ENCODE data around the gene PDZK1.
"Not testable (repeated sequence)": the region's sequence is repeated elsewhere in the genome, so short reads cannot be mapped to it uniquely, and the experiment has no call there.

PDZK1 gene

DNA sequence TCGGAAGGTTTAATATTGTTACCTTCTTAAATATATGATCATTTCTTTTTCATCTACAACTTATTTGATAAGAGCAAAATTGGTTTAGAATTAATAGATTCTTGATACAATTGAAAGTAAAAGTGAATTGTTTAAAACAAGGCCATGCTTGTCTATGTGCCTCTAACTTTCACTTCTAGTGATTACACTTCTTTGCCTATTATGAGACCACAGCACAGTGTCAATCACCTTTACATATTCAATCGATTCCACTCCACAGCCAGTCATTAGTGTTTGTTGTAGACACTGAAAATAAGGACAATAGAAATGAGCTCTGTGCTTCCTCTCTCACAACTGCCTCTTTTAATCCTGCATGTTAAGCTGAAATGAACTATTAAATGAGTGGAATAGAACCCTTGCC, 65.3 kb downstream of the PDZK1 start:
- not testable (repeated sequence) for H3K9ac ChIP-seq (ENCODE audit: low read depth, low read length); H3K4me3 ChIP-seq (ENCODE audit: low read depth, low read length); H3K36me3 ChIP-seq (ENCODE audit: control insufficient read depth, insufficient read depth, low read length); H3K27ac ChIP-seq (ENCODE audit: low read depth, low read length); H3K27me3 ChIP-seq (ENCODE audit: control insufficient read depth, insufficient read depth, low read length); H3K4me1 ChIP-seq (ENCODE audit: control insufficient read depth, insufficient read depth, low read length); H3K9me3 ChIP-seq (ENCODE audit: control insufficient read depth, insufficient read depth, low read length)

DNA sequence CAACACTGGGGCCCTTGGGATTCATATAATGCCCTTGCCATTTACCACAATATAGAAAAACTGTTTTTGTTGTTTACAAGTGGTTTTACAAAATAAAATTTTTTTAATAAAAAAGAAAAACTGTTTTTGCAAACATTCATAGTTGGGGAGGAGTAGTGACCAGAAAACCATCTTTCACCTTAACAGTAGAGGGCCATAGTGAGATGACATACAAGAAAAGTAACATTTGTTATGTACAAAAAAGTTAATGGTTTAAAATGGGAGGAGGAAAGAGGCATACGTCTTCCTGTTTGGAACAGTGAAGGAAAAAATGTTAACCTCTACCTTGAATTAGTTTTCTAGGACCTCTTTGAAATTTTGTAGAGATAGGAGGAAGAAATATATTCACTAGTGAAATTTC, 70.9 kb downstream of the PDZK1 start:
- not testable (repeated sequence) for H3K9me3 ChIP-seq (ENCODE audit: control insufficient read depth, insufficient read depth, low read length); H3K9ac ChIP-seq (ENCODE audit: low read depth, low read length); H3K36me3 ChIP-seq (ENCODE audit: control insufficient read depth, insufficient read depth, low read length); H3K27me3 ChIP-seq (ENCODE audit: control insufficient read depth, insufficient read depth, low read length); H3K4me1 ChIP-seq (ENCODE audit: control insufficient read depth, insufficient read depth, low read length); H3K27ac ChIP-seq (ENCODE audit: low read depth, low read length); H3K4me3 ChIP-seq (ENCODE audit: low read depth, low read length)

DNA sequence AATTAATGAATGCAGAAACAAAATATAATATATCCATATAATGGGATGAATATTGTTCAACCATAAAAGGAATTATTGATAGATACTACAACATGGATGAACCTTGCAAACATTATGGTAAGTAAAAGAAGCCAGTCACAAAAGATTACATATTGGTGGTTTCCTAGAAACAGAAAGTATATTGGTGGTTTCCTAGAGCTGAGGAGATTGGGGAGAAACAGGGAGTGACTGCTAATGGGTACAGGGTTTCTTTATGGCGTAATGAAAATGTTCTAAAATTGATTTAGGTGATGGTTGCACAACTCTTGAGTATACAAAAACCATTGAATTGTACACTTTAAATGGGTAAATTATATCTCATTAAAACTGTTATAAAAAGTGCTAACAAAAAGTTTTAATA, 85.0 kb downstream of the PDZK1 start:
- not testable (repeated sequence) for H3K4me3 ChIP-seq (ENCODE audit: low read depth, low read length); H3K9me3 ChIP-seq (ENCODE audit: control insufficient read depth, insufficient read depth, low read length); H3K4me1 ChIP-seq (ENCODE audit: control insufficient read depth, insufficient read depth, low read length); H3K27me3 ChIP-seq (ENCODE audit: control insufficient read depth, insufficient read depth, low read length); H3K36me3 ChIP-seq (ENCODE audit: control insufficient read depth, insufficient read depth, low read length); H3K27ac ChIP-seq (ENCODE audit: low read depth, low read length); H3K9ac ChIP-seq (ENCODE audit: low read depth, low read length)
